Mesodermal cell (in vitro differentiated cells): Measurements from ENCODE around the gene ALCAM.

Experiments used
- H3K27ac ChIP-seq: 2 replicates; pipeline ENCODE4 v1.7.0; 2013; ENCODE audit warnings: mild to moderate bottlenecking, low read depth, low read length, moderate library complexity; ENCODE audit not compliant: severe bottlenecking
- H3K36me3 ChIP-seq: 2 replicates; pipeline ENCODE4 v1.7.1; 2013; ENCODE audit warnings: mild to moderate bottlenecking, low read length, moderate library complexity; ENCODE audit not compliant: control insufficient read depth, insufficient read depth
- H3K4me1 ChIP-seq: one replicate; pipeline ENCODE4 v1.7.1; 2013; ENCODE audit warnings: mild to moderate bottlenecking, low read length; ENCODE audit not compliant: insufficient read depth, control insufficient read depth, poor library complexity, severe bottlenecking
- H3K4me3 ChIP-seq: 2 replicates; pipeline ENCODE4 v1.7.0; 2013; ENCODE audit warnings: low read length, control low read depth, mild to moderate bottlenecking; ENCODE audit not compliant: insufficient read depth, poor library complexity, severe bottlenecking; ENCODE audit errors: extremely low read depth
- H3K9me3 ChIP-seq: 2 replicates; pipeline ENCODE4 v1.7.1; 2013; ENCODE audit warnings: mild to moderate bottlenecking, low read length, moderate library complexity; ENCODE audit not compliant: control insufficient read depth
- WGBS, 2 experiments: methylation state at CpG; one replicate each; pipeline ENCODE4 v1.1.5; 2013; ENCODE audit warnings: missing lambda C conversion rate in 2 of 2; ENCODE audit not compliant: insufficient coverage in 2 of 2; 5-methylcytosine and 5-hydroxymethylcytosine counted together

ALCAM gene

DNA sequence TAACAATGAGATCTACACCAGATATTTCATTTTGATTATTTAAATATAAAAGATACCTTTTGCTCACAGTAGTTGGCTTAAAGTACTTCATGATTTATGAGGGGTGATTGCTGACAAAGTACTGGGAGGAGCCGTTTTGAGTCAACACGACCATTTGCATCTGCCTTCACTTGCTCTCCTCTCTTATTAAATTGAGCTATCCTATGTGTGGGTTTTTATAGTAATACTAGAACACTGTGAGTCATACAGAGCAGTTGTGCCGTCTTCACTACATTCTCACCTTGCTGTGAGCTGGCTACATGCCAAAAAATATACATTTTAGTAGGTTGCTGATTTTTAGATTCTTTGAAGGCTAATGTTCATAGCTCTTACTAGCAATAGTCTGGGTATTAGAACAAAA, 161.2 kb downstream of the ALCAM start:
- WGBS, 2 experiments: no CpG with 5 or more reads among the region's 3 CpGs

DNA sequence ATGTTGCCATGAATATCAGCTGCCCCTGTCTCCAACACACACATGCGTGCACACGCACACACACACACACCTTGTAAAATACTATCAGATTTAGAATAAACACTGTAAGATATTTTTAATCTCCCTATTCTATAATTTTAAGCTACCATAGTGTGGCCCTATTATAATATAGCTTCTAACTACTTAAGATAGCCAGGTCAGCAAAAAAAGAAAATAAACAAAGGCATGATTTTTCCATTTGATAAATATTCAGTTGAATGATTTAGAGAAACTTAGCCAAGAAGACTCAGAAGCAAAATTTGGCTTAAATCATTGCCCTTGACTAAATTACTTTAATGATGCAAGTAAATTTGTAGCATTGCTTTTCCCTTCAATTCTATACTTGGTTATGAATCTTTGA, 162.2 kb downstream of the ALCAM start:
- H3K4me1 ChIP-seq: no peaks in the 10 kb centered on the region
- H3K36me3 ChIP-seq: peaks cover 7% of the 10 kb centered on the region
- no peak overlapping the region for H3K27ac ChIP-seq
- no peak overlapping the region for H3K4me3 ChIP-seq
- no CpG with 5 or more reads among the region's 2 CpGs for WGBS, 2 experiments
- H3K9me3 ChIP-seq: no peaks in the 10 kb centered on the region

More for the DNA sequence above, 161.2 kb downstream of the ALCAM start:
- Histone ChIP-seq H3K9me3 (no peaks in the 10 kb centered on the region), H3K4me3 (no peak overlapping the region), H3K4me1 (no peaks in the 10 kb centered on the region), H3K36me3 (peaks cover 7% of the 10 kb centered on the region), H3K27ac (no peak overlapping the region)

DNA sequence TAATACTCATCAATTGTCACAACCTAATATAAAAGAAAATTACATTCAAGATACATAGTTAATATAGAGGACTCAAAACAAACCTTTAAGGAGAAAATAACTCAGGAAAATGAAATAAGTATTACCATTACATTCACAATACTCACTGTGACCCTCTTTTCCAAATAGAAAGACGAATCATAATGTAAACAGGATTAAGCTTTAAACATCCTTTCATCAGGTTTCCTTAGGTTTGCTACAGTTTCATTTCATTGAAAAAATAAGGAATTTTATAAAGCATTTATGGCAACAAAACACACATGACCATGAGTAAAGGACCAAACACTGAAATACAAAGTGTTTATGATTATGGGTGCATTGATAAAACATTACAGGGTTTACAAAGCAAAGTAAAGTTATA, 162.7 kb downstream of the ALCAM start:
- H3K27ac ChIP-seq: no peak overlapping the region
- 80 to 100% methylated on average over 1 of the region's 1 CpG for WGBS, 2 experiments
- no peak overlapping the region for H3K4me3 ChIP-seq
- H3K9me3 ChIP-seq: no peaks in the 10 kb centered on the region
- no peaks in the 10 kb centered on the region for H3K4me1 ChIP-seq
- peaks cover 7% of the 10 kb centered on the region for H3K36me3 ChIP-seq

DNA sequence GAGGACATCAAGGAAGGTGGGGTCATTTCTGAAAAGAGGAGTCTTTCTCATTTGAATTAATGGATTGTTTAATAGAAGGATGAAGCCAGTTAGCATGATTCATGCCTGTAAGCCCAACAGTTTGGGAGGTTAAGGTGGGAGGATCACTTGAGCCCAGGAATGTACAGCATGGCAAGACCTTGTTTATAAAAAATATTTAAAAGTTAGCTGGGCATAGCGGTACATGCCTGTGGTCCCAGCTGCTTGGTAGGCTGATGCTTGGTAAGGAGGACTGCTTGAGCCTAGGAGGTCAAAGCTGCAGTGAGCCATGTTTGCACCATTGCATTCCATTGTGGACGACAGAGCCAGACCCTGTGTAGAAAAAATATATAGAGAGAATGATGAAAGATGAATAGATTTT, 165.5 kb downstream of the ALCAM start:
- 75 to 91% methylated on average over 2 of the region's 2 CpGs for WGBS, 2 experiments

DNA sequence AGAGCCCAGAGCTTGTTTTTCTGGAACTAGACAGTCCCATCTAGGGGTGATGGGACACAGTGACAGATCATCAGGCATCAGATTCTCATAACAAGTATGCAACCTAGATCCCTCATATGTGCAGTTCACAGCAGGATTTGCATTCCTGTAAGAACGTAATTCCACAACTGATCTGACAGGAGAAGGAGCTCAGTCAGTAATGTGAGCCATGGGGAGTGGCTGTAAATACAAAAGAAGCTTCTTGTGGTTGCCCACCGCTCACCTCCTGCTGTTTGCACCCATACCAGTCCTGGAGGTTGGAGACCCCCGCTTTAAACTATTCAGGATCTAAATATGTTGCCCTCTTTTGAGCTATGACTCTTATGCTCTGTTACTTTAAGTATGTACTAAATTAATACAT, 167.3 kb downstream of the ALCAM start:
- H3K36me3 ChIP-seq: peaks cover 7% of the 10 kb centered on the region
- no peaks in the 10 kb centered on the region for H3K4me1 ChIP-seq
- H3K4me3 ChIP-seq: no peak overlapping the region
- H3K9me3 ChIP-seq: no peaks in the 10 kb centered on the region
- WGBS, 2 experiments: 57 to 73% methylated on average over 1 to 2 of the region's 3 CpGs
- no peak overlapping the region for H3K27ac ChIP-seq

More for the DNA sequence above, 165.5 kb downstream of the ALCAM start:
- no peaks in the 10 kb centered on the region for H3K4me1 ChIP-seq
- H3K4me3 ChIP-seq: no peak overlapping the region
- H3K27ac ChIP-seq: no peak overlapping the region
- H3K36me3 ChIP-seq: peaks cover 7% of the 10 kb centered on the region
- H3K9me3 ChIP-seq: no peaks in the 10 kb centered on the region

DNA sequence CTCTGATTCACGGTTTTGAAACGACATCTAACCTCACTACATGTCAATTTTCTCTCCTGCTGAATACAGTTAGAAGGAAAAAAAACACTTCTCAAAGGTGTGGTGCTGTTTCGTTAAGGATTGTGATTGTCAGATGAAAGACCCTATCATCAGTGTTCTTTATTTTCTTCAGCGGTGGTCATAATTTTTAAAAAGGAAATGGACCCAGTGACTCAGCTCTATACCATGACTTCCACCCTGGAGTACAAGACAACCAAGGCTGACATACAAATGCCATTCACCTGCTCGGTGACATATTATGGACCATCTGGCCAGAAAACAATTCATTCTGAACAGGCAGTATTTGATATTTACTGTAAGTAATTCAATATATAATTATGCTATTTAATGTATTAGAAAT, 167.8 kb downstream of the ALCAM start:
- no peak overlapping the region for H3K27ac ChIP-seq
- no peak overlapping the region for H3K4me3 ChIP-seq
- 82% methylated on average over 4 of the region's 5 CpGs; no CpG with 5 or more reads in 1 of the 2 experiments for WGBS, 2 experiments
- peaks cover 7% of the 10 kb centered on the region for H3K36me3 ChIP-seq
- no peaks in the 10 kb centered on the region for H3K4me1 ChIP-seq
- H3K9me3 ChIP-seq: no peaks in the 10 kb centered on the region

DNA sequence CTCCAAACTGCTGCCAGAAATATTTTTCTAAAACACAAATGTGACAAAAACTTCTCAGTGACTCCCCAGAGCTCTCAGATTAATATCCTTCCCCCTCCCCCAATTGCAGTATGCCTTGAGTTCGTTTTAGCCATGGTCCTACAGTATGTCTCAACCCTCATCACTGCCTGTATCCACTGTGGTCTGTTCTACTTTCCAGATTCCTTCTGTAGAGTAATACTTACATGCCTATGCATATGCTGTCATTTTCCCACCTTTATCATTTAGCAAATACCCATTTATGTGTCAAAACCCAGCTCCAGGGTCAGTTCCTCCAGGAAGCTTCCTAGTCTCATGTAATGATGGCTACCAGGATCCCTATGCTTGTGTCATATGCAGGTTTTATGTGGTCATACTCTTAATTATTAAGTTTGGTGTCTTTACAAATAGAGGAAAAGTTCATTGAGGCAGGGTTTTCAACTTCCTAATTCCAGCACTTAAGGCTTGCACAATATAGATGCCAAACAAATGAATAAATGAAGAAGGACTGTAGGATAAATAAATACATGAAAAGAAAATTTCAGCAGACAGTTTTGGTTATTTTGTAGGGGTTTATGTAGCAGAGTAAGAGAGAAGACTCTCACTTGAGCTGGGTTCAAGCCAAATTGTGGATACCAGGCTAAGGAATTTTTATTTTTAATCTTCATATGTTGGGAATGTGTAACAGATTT, 170.8 kb downstream of the ALCAM start:
- no peaks in the 10 kb centered on the region for H3K9me3 ChIP-seq
- H3K4me1 ChIP-seq: no peaks in the 10 kb centered on the region
- H3K27ac ChIP-seq: no peak overlapping the region
- peaks cover 2% of the 10 kb centered on the region for H3K36me3 ChIP-seq
- 75 to 82% methylated on average over 1 of the region's 1 CpG for WGBS, 2 experiments
- H3K4me3 ChIP-seq: no peak overlapping the region

DNA sequence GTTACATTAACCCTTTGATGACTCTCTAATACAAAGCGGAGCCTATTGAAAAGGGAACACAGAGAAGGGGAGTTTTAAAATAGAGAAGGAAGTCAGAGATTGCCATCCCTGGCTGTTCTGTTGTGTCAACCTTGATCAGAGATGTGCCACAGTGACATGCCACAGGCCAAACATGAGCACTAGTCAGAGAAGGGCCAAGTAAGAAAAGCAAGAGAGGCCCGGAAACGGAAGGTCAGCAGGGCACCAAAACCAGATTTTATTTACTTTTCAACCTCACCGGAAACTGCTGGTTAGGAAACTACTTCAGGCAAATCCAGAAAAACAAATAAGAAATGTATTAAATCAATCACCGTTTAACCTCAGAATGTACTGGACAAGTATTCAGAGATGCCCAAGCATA, 171.8 kb downstream of the ALCAM start:
- Histone ChIP-seq H3K9me3 (no peaks in the 10 kb centered on the region), H3K36me3 (no peaks in the 10 kb centered on the region), H3K4me1 (no peaks in the 10 kb centered on the region), H3K27ac (no peak overlapping the region), H3K4me3 (no peak overlapping the region)
- 80 to 91% methylated on average over 1 to 3 of the region's 5 CpGs for WGBS, 2 experiments

DNA sequence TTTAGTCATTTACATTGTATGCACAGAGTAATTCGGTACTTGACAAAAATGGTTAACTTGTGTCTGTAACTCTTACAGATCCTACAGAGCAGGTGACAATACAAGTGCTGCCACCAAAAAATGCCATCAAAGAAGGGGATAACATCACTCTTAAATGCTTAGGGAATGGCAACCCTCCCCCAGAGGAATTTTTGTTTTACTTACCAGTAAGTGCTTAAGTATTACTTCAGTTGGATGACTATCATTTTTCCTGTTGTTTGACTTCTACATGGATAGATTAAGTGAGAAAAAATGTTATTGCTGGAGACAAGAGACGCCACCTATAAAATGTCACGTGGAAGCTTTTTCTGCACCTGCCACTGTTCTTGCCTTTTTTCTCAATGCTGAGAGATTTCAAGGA, 173.2 kb downstream of the ALCAM start:
- no peak overlapping the region for H3K27ac ChIP-seq
- no peaks in the 10 kb centered on the region for H3K4me1 ChIP-seq
- H3K36me3 ChIP-seq: peaks cover 5% of the 10 kb centered on the region

DNA sequence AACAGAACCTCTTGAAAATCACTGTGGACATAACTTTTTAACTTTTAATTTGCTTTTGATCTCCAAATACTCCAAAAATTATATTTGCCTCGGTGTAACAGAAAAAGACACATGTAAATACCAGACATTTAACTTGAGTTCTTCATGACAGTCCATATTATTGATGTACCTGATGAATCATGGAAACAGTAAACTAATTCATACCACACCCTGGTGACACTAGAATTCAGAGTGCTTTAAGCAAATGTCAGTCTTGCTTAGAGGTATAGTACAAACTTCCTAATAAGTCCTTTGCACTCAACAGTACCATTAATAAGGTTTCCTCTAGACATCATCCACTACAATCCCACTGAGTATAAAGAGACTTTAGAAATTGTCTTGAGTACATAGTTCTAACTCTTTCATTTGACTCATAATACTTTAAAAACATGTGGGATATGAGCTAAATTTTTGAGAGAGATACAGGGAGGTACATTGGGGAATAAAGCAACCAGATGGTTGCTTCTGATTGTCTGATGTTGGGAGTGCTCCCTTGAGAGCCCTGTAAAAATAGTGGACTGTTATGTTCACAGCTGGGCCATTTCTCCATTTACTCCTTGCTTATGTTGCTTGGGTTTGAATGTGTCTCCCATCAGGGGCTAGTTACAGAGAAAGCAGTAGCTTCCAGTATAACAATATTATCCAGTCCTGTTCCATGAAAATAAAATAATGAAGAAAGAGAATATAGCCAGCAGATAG, 175.7 kb downstream of the ALCAM start:
- no peak overlapping the region for H3K27ac ChIP-seq
- no peaks in the 10 kb centered on the region for H3K9me3 ChIP-seq
- H3K4me3 ChIP-seq: no peak overlapping the region
- no CpG with 5 or more reads among the region's 1 CpG for WGBS, 2 experiments
- H3K36me3 ChIP-seq: peaks cover 21% of the 10 kb centered on the region
- H3K4me1 ChIP-seq: no peaks in the 10 kb centered on the region

More for the DNA sequence above, 173.2 kb downstream of the ALCAM start:
- WGBS, 2 experiments: 100% methylated on average over 2 of the region's 3 CpGs
- no peaks in the 10 kb centered on the region for H3K9me3 ChIP-seq
- H3K4me3 ChIP-seq: no peak overlapping the region

DNA sequence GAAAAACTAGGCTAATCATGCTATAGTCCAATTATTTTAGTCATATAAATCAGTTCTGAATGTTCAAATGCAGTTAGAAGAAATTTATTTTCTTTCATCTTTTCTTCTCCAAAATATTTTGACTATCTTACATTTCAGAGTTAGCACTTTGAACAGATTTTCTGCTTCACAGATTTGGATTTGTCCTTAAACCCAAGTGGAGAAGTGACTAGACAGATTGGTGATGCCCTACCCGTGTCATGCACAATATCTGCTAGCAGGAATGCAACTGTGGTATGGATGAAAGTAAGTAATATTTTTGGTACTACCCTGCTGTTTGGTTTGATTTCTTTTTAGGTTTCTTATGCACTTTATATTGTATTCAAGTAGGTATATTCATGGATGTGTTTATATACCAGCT, 178.3 kb downstream of the ALCAM start:
- H3K36me3 ChIP-seq: peaks cover 36% of the 10 kb centered on the region
- H3K4me1 ChIP-seq: no peaks in the 10 kb centered on the region
- H3K27ac ChIP-seq: no peak overlapping the region
- H3K9me3 ChIP-seq: no peaks in the 10 kb centered on the region
- 83% methylated on average over 1 of the region's 1 CpG; no CpG with 5 or more reads in 1 of the 2 experiments for WGBS, 2 experiments
- H3K4me3 ChIP-seq: no peak overlapping the region
